Smooth muscle cell (in vitro differentiated cells): ENCODE measurements around the gene GNAO1. TPM values are rescaled to one million over a fixed set of nuclear protein-coding genes. Genes with fewer than 3 reads are reported as not detected.

ENCODE experiments used
- DNase-seq: peaks from one replicate; lab custom pipeline; 2025; ENCODE audit not compliant: unreplicated experiment; lab: John Stamatoyannopoulos, UW
- H2AFZ ChIP-seq: fragments of 200-600 bp; sonication (generic); 2 replicates; pipeline ENCODE4 v1.6.0; 2016; ENCODE audit warnings: antibody characterized with exemption, low read depth, mild to moderate bottlenecking
- H3F3A ChIP-seq: fragments of 200-600 bp; sonication (generic); 2 replicates; pipeline ENCODE4 v1.6.0; 2017; ENCODE audit warnings: antibody characterized with exemption, low read depth
- H3K27ac ChIP-seq: fragments of 200-600 bp; sonication (generic); 2 replicates; pipeline ENCODE4 v1.5.1; 2016; ENCODE audit warnings: low read depth, mild to moderate bottlenecking
- H3K27me3 ChIP-seq: fragments of 200-600 bp; sonication (generic); 2 replicates; pipeline ENCODE4 v1.6.1; 2016; ENCODE audit warnings: low read depth, mild to moderate bottlenecking
- H3K36me3 ChIP-seq: fragments of 200-600 bp; sonication (generic); 2 replicates; pipeline ENCODE4 v1.5.1; 2016; ENCODE audit warnings: low read depth
- H3K4me1 ChIP-seq: fragments of 200-600 bp; sonication (generic); 2 replicates; pipeline ENCODE4 v1.5.1; 2016; ENCODE audit warnings: low read depth
- H3K4me2 ChIP-seq: fragments of 200-600 bp; sonication (generic); 2 replicates; pipeline ENCODE4 v1.6.0; 2016; ENCODE audit warnings: mild to moderate bottlenecking
- H3K4me3 ChIP-seq: fragments of 200-600 bp; sonication (generic); 2 replicates; pipeline ENCODE4 v1.5.1; 2016; ENCODE audit warnings: mild to moderate bottlenecking
- H3K79me2 ChIP-seq: fragments of 200-600 bp; sonication (generic); 2 replicates; pipeline ENCODE4 v1.6.0; 2016; ENCODE audit warnings: low read depth, mild to moderate bottlenecking
- H3K9ac ChIP-seq: fragments of 200-600 bp; sonication (generic); 2 replicates; pipeline ENCODE4 v1.6.0; 2016; ENCODE audit warnings: low read depth
- H3K9me3 ChIP-seq: fragments of 200-600 bp; sonication (generic); replicated peaks from 2 replicates; pipeline ENCODE4 v1.5.1; 2016; ENCODE audit warnings: low read depth
- H4K20me1 ChIP-seq: fragments of 200-600 bp; sonication (generic); 2 replicates; pipeline ENCODE4 v1.6.0; 2016; ENCODE audit warnings: low read depth
- CTCF ChIP-seq: fragments of 200-600 bp; sonication (generic); IDR thresholded peaks from 2 replicates; pipeline ENCODE4 v1.5.1; 2017; ENCODE audit warnings: borderline replicate concordance, mild to moderate bottlenecking, antibody characterized with exemption; ENCODE audit not compliant: insufficient read depth, poor library complexity, severe bottlenecking
- WGBS: methylation state at CpG from one replicate; pipeline ENCODE4 v1.1.7; 2016; ENCODE audit warnings: low lambda C conversion rate; 5-methylcytosine and 5-hydroxymethylcytosine counted together
- polyA plus RNA-seq: library from polyadenylated mRNA; unstranded; fragments of >200 nt; fragmentation: Nextera tagmentation; extraction: Ambion mirVana; gene quantifications from 2 replicates; pipeline ENCODE4 v1.2.1, GENCODE V29; 2016
- total RNA-seq: library from RNA; depleted of rRNA; stranded (reverse); fragments of >200 nt; gene quantifications from 2 replicates; pipeline ENCODE4 v1.2.3, GENCODE V29; 2014

GNAO1 gene
- total and polyA plus RNA-seq, 2 experiments from 2014 or later: 1.7 to 3.7 TPM

- Histone ChIP-seq H3K4me3 (no peak overlapping the region), H3K4me2 (no peak overlapping the region), H3K9me3 (no peaks in the 10 kb centered on the region)
Observed at GRCh38 chr16:56327071-56327928, 136.0 kb downstream of the GNAO1 start.

GRCh38 chr16:56327929-56328258, 136.6 kb downstream of the GNAO1 start:
- WGBS: 87% methylated on average over 6 of the region's 6 CpGs
- Histone ChIP-seq H3K9me3 (no peaks in the 10 kb centered on the region), H3F3A (no peaks in the 10 kb centered on the region), H4K20me1 (no peaks in the 10 kb centered on the region), H3K9ac (no peak overlapping the region), H3K27me3 (no peaks in the 10 kb centered on the region), H3K79me2 (no peaks in the 10 kb centered on the region), H3K36me3 (no peaks in the 10 kb centered on the region), H3K4me2 (no peak overlapping the region), H3K4me3 (no peak overlapping the region), H3K4me1 (no peaks in the 10 kb centered on the region), H2AFZ (no peak overlapping the region), H3K27ac (no peak overlapping the region)
- no peak for DNase-seq
- no peak for TF ChIP-seq CTCF

More at GRCh38 chr16:56327071-56327928, 136.0 kb downstream of the GNAO1 start:
- 95% methylated on average over 18 of the region's 18 CpGs for WGBS
- Histone ChIP-seq H3K4me1 (no peaks in the 10 kb centered on the region), H3K9ac (no peak overlapping the region), H3K36me3 (no peaks in the 10 kb centered on the region), H3K27me3 (no peaks in the 10 kb centered on the region), H2AFZ (no peak overlapping the region), H3F3A (no peaks in the 10 kb centered on the region), H3K79me2 (no peaks in the 10 kb centered on the region), H4K20me1 (no peaks in the 10 kb centered on the region), H3K27ac (no peak overlapping the region)
- DNase-seq: no peak
- no peak for TF ChIP-seq CTCF

- TF ChIP-seq CTCF: no peak
- DNase-seq: no peak
- H3K9me3 ChIP-seq: no peaks in the 10 kb centered on the region
- no peaks in the 10 kb centered on the region for H3F3A ChIP-seq
- no peaks in the 10 kb centered on the region for H3K79me2 ChIP-seq
- no peaks in the 10 kb centered on the region for H3K27me3 ChIP-seq
- no peaks in the 10 kb centered on the region for H3K4me1 ChIP-seq
- WGBS: 94% methylated on average over 22 of the region's 22 CpGs
- no peaks in the 10 kb centered on the region for H3K36me3 ChIP-seq
- H3K27ac ChIP-seq: no peak overlapping the region
- H3K9ac ChIP-seq: no peak overlapping the region
- H4K20me1 ChIP-seq: no peaks in the 10 kb centered on the region
- no peak overlapping the region for H3K4me2 ChIP-seq
- no peak overlapping the region for H3K4me3 ChIP-seq
- no peak overlapping the region for H2AFZ ChIP-seq
Observed at GRCh38 chr16:56328276-56329022, 137.2 kb downstream of the GNAO1 start.
